GM23338 (cell line): ENCODE measurements around the gene PLPPR5. TPM values are rescaled to one million over a fixed set of nuclear protein-coding genes. Genes with fewer than 3 reads are reported as not detected.

Experiments
- ATAC-seq: fragments of 200-7000 bp; cut with Tn5 transposase; 3 replicates; pipeline ENCODE4 v1.9.1; 2020
- DNase-seq: peaks from one replicate; pipeline ENCODE4 v3.0.0-alpha.2; 2015; ENCODE audit warnings: low spot score
- H2AFZ ChIP-seq: fragments of 200-600 bp; sonication (generic); 2 replicates; pipeline ENCODE4 v1.8.0; 2016; ENCODE audit warnings: antibody characterized with exemption, mild to moderate bottlenecking, moderate library complexity
- H3F3A ChIP-seq: fragments of 200-600 bp; sonication (generic); replicated peaks from 2 replicates; pipeline ENCODE4 v1.8.0; 2017; ENCODE audit warnings: antibody characterized with exemption, mixed run types, low read depth
- H3K27ac ChIP-seq: fragments of 200-600 bp; sonication (generic); 2 replicates; pipeline ENCODE4 v1.6.1; 2016; ENCODE audit warnings: low read depth
- H3K27me3 ChIP-seq: fragments of 200-600 bp; sonication (generic); 2 replicates; pipeline ENCODE4 v1.8.0; 2016; ENCODE audit warnings: mild to moderate bottlenecking, mixed run types, moderate library complexity; ENCODE audit not compliant: insufficient read depth
- H3K36me3 ChIP-seq: fragments of 200-600 bp; sonication (generic); 2 replicates; pipeline ENCODE4 v1.8.0; 2016; ENCODE audit warnings: mild to moderate bottlenecking; ENCODE audit not compliant: insufficient read depth
- H3K4me1 ChIP-seq: fragments of 200-600 bp; sonication (generic); 2 replicates; pipeline ENCODE4 v1.8.0; 2016; ENCODE audit warnings: mild to moderate bottlenecking, moderate library complexity; ENCODE audit not compliant: insufficient read depth
- H3K4me2 ChIP-seq: fragments of 200-600 bp; sonication (generic); 2 replicates; pipeline ENCODE4 v1.7.1; 2017; ENCODE audit warnings: mixed run types
- H3K4me3 ChIP-seq: fragments of 200-600 bp; sonication (generic); 2 replicates; pipeline ENCODE4 v1.6.1; 2016; ENCODE audit warnings: mixed run types
- H3K79me2 ChIP-seq: fragments of 200-600 bp; sonication (generic); replicated peaks from 2 replicates; pipeline ENCODE4 v1.8.0; 2017; ENCODE audit warnings: mild to moderate bottlenecking; ENCODE audit not compliant: insufficient read depth
- H3K9me2 ChIP-seq: fragments of 200-600 bp; sonication (generic); 2 replicates; pipeline ENCODE4 v1.8.0; 2017; ENCODE audit not compliant: insufficient read depth
- H4K20me1 ChIP-seq: fragments of 200-600 bp; sonication (generic); replicated peaks from 2 replicates; pipeline ENCODE4 v1.8.0; 2017; ENCODE audit warnings: mild to moderate bottlenecking; ENCODE audit not compliant: insufficient read depth
- H3K27ac Mint-ChIP-seq: 2 replicates; pipeline ENCODE4 v1.8.0; 2020; ENCODE audit warnings: inconsistent platforms, mild to moderate bottlenecking, moderate library complexity, mixed read lengths
- H3K27me3 Mint-ChIP-seq: 3 replicates; pipeline ENCODE4 v1.8.0; 2022; ENCODE audit warnings: low read depth, mild to moderate bottlenecking, moderate library complexity, mixed read lengths, inconsistent platforms; ENCODE audit not compliant: insufficient read depth, poor library complexity
- H3K36me3 Mint-ChIP-seq: 3 replicates; pipeline ENCODE4 v1.8.0; 2021; ENCODE audit warnings: low read depth, mild to moderate bottlenecking, inconsistent platforms, moderate library complexity, mixed read lengths
- H3K4me1 Mint-ChIP-seq: 3 replicates; pipeline ENCODE4 v1.8.0; 2020; ENCODE audit warnings: mild to moderate bottlenecking, inconsistent platforms, mixed read lengths
- H3K4me3 Mint-ChIP-seq: 3 replicates; pipeline ENCODE4 v1.8.0; 2021; ENCODE audit warnings: moderate library complexity, mild to moderate bottlenecking, inconsistent platforms, mixed read lengths
- H3K9me3 Mint-ChIP-seq: 3 replicates; pipeline ENCODE4 v1.8.0; 2020; ENCODE audit warnings: moderate library complexity, mild to moderate bottlenecking, inconsistent platforms, mixed read lengths
- CREB1 ChIP-seq: fragments of 250-450 bp; sonication (Bioruptor Pico); IDR thresholded peaks from 2 replicates; pipeline ENCODE4 v1.5.0; 2020; ENCODE audit warnings: low read depth, mild to moderate bottlenecking, moderate library complexity
- EZH2phosphoT487 ChIP-seq: fragments of 200-600 bp; sonication (generic); IDR thresholded peaks from one replicate; pipeline ENCODE4 v1.8.1; 2018; ENCODE audit warnings: antibody characterized with exemption; ENCODE audit not compliant: unreplicated experiment
- NANOG ChIP-seq: IDR thresholded peaks from 2 replicates; pipeline ENCODE4 v1.6.1; 2016; ENCODE audit warnings: antibody characterized with exemption, borderline replicate concordance
- POLR2AphosphoS5 ChIP-seq: IDR thresholded peaks from 2 replicates; pipeline ENCODE4 v1.6.1; 2016; ENCODE audit warnings: antibody characterized with exemption, low read depth
- STAT1 ChIP-seq: IDR thresholded peaks from one replicate; pipeline ENCODE4 v1.6.1; 2016; ENCODE audit warnings: antibody characterized with exemption; ENCODE audit not compliant: unreplicated experiment
- ZNF114 ChIP-seq: fragments of 250-450 bp; sonication (Bioruptor Pico); IDR thresholded peaks from 2 replicates; pipeline ENCODE4 v1.5.0; 2020; ENCODE audit warnings: mild to moderate bottlenecking, moderate library complexity
- ZNF331 ChIP-seq: fragments of 250-450 bp; sonication (Bioruptor Pico); IDR thresholded peaks from 2 replicates; pipeline ENCODE4 v1.5.0; 2020; ENCODE audit warnings: low read depth, mild to moderate bottlenecking, moderate library complexity
- polyA plus RNA-seq: library from polyadenylated mRNA; unstranded; fragments of >200 nt; fragmentation: Nextera tagmentation; extraction: Ambion mirVana; gene quantifications from 2 replicates; pipeline ENCODE4 v1.2.1, GENCODE V29; 2016
- total RNA-seq: library from RNA; depleted of rRNA; stranded (reverse); fragments of >200 nt; shearing (Covaris generic); gene quantifications from 2 replicates; pipeline ENCODE4 v1.2.3, GENCODE V29; 2014
- TF ChIP-seq, protein P1 (sequence below): fragments of 250-450 bp; sonication (Bioruptor Pico); IDR thresholded peaks from 2 replicates; pipeline ENCODE4 v1.5.0; 2020; ENCODE audit warnings: mild to moderate bottlenecking, moderate library complexity
- TF ChIP-seq, protein P2 (sequence below): IDR thresholded peaks from one replicate; pipeline ENCODE4 v1.6.1; 2018; ENCODE audit warnings: antibody characterized with exemption; ENCODE audit not compliant: unreplicated experiment

The PLPPR5 gene
- total and polyA plus RNA-seq, 2 experiments from 2014 or later: 3.2 to 4.2 TPM

DNA sequence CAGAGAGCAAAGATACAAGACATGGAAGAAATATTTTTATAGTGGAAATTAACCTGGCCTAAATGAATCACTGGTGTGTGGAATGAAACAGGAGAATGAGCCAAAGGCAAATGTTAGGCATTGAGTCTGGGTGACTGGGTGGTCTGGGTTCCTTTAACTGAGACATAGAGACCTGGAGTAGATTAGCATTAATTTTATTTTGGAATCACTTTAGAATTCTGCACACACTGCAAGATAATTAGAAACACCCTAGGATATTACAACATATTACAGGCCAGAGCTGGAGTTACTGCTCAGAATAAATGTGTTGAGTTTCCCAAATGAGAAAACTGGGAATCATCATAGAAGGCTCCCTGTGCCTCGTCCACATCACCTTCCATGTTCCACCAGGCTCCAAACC lies 85.5 kb downstream of the PLPPR5 start (continued):
- TF ChIP-seq, protein P1, sequence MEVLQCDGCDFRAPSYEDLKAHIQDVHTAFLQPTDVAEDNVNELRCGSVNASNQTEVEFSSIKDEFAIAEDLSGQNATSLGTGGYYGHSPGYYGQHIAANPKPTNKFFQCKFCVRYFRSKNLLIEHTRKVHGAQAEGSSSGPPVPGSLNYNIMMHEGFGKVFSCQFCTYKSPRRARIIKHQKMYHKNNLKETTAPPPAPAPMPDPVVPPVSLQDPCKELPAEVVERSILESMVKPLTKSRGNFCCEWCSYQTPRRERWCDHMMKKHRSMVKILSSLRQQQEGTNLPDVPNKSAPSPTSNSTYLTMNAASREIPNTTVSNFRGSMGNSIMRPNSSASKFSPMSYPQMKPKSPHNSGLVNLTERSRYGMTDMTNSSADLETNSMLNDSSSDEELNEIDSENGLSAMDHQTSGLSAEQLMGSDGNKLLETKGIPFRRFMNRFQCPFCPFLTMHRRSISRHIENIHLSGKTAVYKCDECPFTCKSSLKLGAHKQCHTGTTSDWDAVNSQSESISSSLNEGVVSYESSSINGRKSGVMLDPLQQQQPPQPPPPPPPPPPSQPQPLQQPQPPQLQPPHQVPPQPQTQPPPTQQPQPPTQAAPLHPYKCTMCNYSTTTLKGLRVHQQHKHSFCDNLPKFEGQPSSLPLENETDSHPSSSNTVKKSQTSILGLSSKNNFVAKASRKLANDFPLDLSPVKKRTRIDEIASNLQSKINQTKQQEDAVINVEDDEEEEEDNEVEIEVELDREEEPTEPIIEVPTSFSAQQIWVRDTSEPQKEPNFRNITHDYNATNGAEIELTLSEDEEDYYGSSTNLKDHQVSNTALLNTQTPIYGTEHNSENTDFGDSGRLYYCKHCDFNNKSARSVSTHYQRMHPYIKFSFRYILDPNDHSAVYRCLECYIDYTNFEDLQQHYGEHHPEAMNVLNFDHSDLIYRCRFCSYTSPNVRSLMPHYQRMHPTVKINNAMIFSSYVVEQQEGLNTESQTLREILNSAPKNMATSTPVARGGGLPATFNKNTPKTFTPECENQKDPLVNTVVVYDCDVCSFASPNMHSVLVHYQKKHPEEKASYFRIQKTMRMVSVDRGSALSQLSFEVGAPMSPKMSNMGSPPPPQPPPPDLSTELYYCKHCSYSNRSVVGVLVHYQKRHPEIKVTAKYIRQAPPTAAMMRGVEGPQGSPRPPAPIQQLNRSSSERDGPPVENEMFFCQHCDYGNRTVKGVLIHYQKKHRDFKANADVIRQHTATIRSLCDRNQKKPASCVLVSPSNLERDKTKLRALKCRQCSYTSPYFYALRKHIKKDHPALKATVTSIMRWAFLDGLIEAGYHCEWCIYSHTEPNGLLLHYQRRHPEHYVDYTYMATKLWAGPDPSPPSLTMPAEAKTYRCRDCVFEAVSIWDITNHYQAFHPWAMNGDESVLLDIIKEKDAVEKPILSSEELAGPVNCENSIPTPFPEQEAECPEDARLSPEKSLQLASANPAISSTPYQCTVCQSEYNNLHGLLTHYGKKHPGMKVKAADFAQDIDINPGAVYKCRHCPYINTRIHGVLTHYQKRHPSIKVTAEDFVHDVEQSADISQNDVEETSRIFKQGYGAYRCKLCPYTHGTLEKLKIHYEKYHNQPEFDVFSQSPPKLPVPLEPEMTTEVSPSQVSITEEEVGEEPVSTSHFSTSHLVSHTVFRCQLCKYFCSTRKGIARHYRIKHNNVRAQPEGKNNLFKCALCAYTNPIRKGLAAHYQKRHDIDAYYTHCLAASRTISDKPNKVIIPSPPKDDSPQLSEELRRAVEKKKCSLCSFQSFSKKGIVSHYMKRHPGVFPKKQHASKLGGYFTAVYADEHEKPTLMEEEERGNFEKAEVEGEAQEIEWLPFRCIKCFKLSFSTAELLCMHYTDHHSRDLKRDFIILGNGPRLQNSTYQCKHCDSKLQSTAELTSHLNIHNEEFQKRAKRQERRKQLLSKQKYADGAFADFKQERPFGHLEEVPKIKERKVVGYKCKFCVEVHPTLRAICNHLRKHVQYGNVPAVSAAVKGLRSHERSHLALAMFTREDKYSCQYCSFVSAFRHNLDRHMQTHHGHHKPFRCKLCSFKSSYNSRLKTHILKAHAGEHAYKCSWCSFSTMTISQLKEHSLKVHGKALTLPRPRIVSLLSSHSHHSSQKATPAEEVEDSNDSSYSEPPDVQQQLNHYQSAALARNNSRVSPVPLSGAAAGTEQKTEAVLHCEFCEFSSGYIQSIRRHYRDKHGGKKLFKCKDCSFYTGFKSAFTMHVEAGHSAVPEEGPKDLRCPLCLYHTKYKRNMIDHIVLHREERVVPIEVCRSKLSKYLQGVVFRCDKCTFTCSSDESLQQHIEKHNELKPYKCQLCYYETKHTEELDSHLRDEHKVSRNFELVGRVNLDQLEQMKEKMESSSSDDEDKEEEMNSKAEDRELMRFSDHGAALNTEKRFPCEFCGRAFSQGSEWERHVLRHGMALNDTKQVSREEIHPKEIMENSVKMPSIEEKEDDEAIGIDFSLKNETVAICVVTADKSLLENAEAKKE: no peak
- TF ChIP-seq CREB1 (CRISPR knock-in tag) (no peak), ZNF331 (CRISPR knock-in tag) (no peak), POLR2AphosphoS5 (no peak)

DNA sequence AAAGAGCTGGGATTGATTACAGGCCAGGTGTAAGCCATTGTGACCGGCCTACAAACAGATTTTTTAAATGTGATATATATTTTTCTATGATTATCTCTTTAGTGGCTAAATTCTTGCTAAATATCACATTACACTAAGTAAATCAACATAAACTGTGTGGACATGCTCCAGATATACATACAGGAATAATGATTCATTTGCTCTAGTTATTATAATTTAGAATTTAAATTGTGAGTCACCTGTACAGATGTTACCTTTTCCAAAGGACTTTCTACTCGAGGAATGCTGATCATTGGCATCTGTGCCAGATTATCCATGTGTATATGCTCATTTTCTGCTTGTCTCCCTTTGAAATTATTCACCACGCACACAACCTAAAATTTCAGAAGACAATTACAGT lies 90.1 kb downstream of the PLPPR5 start:
- H3K36me3 ChIP-seq: no peaks in the 10 kb centered on the region
- H3K9me2 ChIP-seq: 0 out of 2 replicates have a peak, but pooled peaks cover 3% of the 10 kb centered on the region
- no peaks in the 10 kb centered on the region for H3K9me3 Mint-ChIP-seq
- H2AFZ ChIP-seq: no peak overlapping the region
- no peaks in the 10 kb centered on the region for H3K79me2 ChIP-seq
- no peak overlapping the region for H3K4me3 Mint-ChIP-seq
- no peaks in the 10 kb centered on the region for H3K27me3 Mint-ChIP-seq
- ATAC-seq (no peak), DNase-seq (no peak)
- H3K27me3 ChIP-seq: no peaks in the 10 kb centered on the region
- no peak overlapping the region for H3K27ac Mint-ChIP-seq
- 0 out of 3 replicates have a peak, but pooled peaks cover 2% of the 10 kb centered on the region for H3K36me3 Mint-ChIP-seq
- H4K20me1 ChIP-seq: no peaks in the 10 kb centered on the region
- no peak overlapping the region for H3K27ac ChIP-seq
- H3K4me3 ChIP-seq: no peak overlapping the region
- H3K4me1 ChIP-seq: no peaks in the 10 kb centered on the region
- H3K4me2 ChIP-seq: no peak overlapping the region
- no peaks in the 10 kb centered on the region for H3K4me1 Mint-ChIP-seq
- no peaks in the 10 kb centered on the region for H3F3A ChIP-seq
- TF ChIP-seq ZNF114 (CRISPR knock-in tag) (no peak), EZH2phosphoT487 (no peak), STAT1 (no peak), POLR2AphosphoS5 (no peak), CREB1 (CRISPR knock-in tag) (no peak), NANOG (no peak)
- TF ChIP-seq, protein P2, sequence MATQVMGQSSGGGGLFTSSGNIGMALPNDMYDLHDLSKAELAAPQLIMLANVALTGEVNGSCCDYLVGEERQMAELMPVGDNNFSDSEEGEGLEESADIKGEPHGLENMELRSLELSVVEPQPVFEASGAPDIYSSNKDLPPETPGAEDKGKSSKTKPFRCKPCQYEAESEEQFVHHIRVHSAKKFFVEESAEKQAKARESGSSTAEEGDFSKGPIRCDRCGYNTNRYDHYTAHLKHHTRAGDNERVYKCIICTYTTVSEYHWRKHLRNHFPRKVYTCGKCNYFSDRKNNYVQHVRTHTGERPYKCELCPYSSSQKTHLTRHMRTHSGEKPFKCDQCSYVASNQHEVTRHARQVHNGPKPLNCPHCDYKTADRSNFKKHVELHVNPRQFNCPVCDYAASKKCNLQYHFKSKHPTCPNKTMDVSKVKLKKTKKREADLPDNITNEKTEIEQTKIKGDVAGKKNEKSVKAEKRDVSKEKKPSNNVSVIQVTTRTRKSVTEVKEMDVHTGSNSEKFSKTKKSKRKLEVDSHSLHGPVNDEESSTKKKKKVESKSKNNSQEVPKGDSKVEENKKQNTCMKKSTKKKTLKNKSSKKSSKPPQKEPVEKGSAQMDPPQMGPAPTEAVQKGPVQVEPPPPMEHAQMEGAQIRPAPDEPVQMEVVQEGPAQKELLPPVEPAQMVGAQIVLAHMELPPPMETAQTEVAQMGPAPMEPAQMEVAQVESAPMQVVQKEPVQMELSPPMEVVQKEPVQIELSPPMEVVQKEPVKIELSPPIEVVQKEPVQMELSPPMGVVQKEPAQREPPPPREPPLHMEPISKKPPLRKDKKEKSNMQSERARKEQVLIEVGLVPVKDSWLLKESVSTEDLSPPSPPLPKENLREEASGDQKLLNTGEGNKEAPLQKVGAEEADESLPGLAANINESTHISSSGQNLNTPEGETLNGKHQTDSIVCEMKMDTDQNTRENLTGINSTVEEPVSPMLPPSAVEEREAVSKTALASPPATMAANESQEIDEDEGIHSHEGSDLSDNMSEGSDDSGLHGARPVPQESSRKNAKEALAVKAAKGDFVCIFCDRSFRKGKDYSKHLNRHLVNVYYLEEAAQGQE: no peak
